IMR-90 (cell line): ENCODE results near the gene RHOH. TPM values are rescaled to one million over a fixed set of nuclear protein-coding genes. Genes with fewer than 3 reads are reported as not detected.

ENCODE experiments used
- ATAC-seq: fragments of 200-7000 bp; cut with Tn5 transposase; 2 replicates; pipeline ENCODE4 v1.9.1; 2020; ENCODE audit warnings: low read depth, mild to moderate bottlenecking, moderate library complexity
- BruUV-seq: library from RNA; stranded (reverse); fragments of 400-500 nt; replicated peaks from 2 replicates; lab custom pipeline; 2021; lab: Mats Ljungman, UMichigan
- CTCF ChIA-PET: fragments of 300-600 bp; formaldehyde crosslinking; extraction: SDS; loops from one replicate; lab custom pipeline; 2021; ENCODE audit warnings: antibody characterized with exemption; lab: Yijun Ruan, JAX
- POLR2A ChIA-PET: fragments of 300-600 bp; sonication (Branson Sonifier 250); formaldehyde crosslinking; loops from one replicate; lab custom pipeline; 2022; ENCODE audit warnings: antibody characterized with exemption; ENCODE audit not compliant: unreplicated experiment; lab: Charles Lee
- DNase-seq: peaks from one replicate; pipeline ENCODE4 v3.0.0; 2013
- H2AFZ ChIP-seq: replicated peaks from 2 replicates; pipeline ENCODE3; 2013; ENCODE audit warnings: low read length, mild to moderate bottlenecking; ENCODE audit not compliant: poor library complexity
- H2AK5ac ChIP-seq: 2 replicates; pipeline ENCODE4 v1.6.1; 2013; ENCODE audit warnings: low read depth, low read length, inconsistent platforms
- H2AK9ac ChIP-seq: replicated peaks from 2 replicates; pipeline ENCODE3; 2013; ENCODE audit warnings: mild to moderate bottlenecking, low read depth, low read length, moderate library complexity; ENCODE audit not compliant: poor library complexity
- H2BK120ac ChIP-seq: 2 replicates; pipeline ENCODE4 v1.6.1; 2013; ENCODE audit warnings: low read depth, low read length, inconsistent platforms
- H2BK15ac ChIP-seq: 3 replicates; pipeline ENCODE4 v1.6.1; 2013; ENCODE audit warnings: low read depth, low read length, inconsistent platforms
- H2BK20ac ChIP-seq: 2 replicates; pipeline ENCODE4 v1.6.1; 2013; ENCODE audit warnings: low read depth, mild to moderate bottlenecking, inconsistent platforms, low read length, moderate library complexity
- H2BK5ac ChIP-seq: 2 replicates; pipeline ENCODE4 v1.6.1; 2013; ENCODE audit warnings: mild to moderate bottlenecking, low read depth, low read length, inconsistent platforms; ENCODE audit not compliant: poor library complexity, severe bottlenecking
- H3K14ac ChIP-seq: replicated peaks from 2 replicates; pipeline ENCODE4 v1.6.1; 2013; ENCODE audit warnings: low read depth, low read length, inconsistent platforms
- H3K18ac ChIP-seq: 2 replicates; pipeline ENCODE4 v1.6.1; 2013; ENCODE audit warnings: low read depth, low read length, control low read depth
- H3K23ac ChIP-seq: 2 replicates; pipeline ENCODE4 v1.6.1; 2013; ENCODE audit warnings: low read depth, low read length, inconsistent platforms
- H3K27ac ChIP-seq: 2 replicates; pipeline ENCODE4 v1.5.1; 2013; ENCODE audit warnings: mild to moderate bottlenecking, control low read depth, low read length; ENCODE audit not compliant: insufficient read depth
- H3K27me3 ChIP-seq: 2 replicates; pipeline ENCODE4 v1.6.1; 2013; ENCODE audit warnings: low read length; ENCODE audit not compliant: control insufficient read depth, insufficient read depth
- H3K36me3 ChIP-seq: 2 replicates; pipeline ENCODE4 v1.6.1; 2013; ENCODE audit warnings: low read length, mixed read lengths; ENCODE audit not compliant: control insufficient read depth, insufficient read depth
- H3K4ac ChIP-seq: 2 replicates; pipeline ENCODE4 v1.6.1; 2013; ENCODE audit warnings: low read depth, low read length, inconsistent platforms
- H3K4me1 ChIP-seq: 2 replicates; pipeline ENCODE4 v1.6.1; 2013; ENCODE audit warnings: low read length, mixed read lengths; ENCODE audit not compliant: control insufficient read depth, insufficient read depth
- H3K4me2 ChIP-seq: 2 replicates; pipeline ENCODE4 v1.6.1; 2013; ENCODE audit warnings: low read depth, mild to moderate bottlenecking, control low read depth, low read length, moderate library complexity
- H3K4me3 ChIP-seq: 2 replicates; pipeline ENCODE4 v1.5.1; 2013; ENCODE audit warnings: low read depth, mild to moderate bottlenecking, control low read depth, low read length, moderate library complexity; ENCODE audit not compliant: insufficient read depth
- H3K56ac ChIP-seq: 2 replicates; pipeline ENCODE4 v1.6.1; 2013; ENCODE audit warnings: low read length, inconsistent platforms; ENCODE audit not compliant: insufficient read depth; ENCODE audit errors: extremely low read depth
- H3K79me1 ChIP-seq, 2 experiments: 2 replicates each; pipeline ENCODE4 v1.6.1; 2013; ENCODE audit warnings: low read length in 2 of 2, inconsistent platforms in 1 of 2, low read depth in 1 of 2
- H3K9ac ChIP-seq: 2 replicates; pipeline ENCODE4 v1.6.1; 2013; ENCODE audit warnings: low read depth, low read length, control low read depth
- H3K9me1 ChIP-seq: 2 replicates; pipeline ENCODE4 v1.6.1; 2013; ENCODE audit warnings: low read length, inconsistent platforms; ENCODE audit not compliant: insufficient read depth
- H3K9me3 ChIP-seq: 2 replicates; pipeline ENCODE4 v1.6.1; 2013; ENCODE audit warnings: low read length; ENCODE audit not compliant: control insufficient read depth, insufficient read depth
- H4K20me1 ChIP-seq: 2 replicates; pipeline ENCODE4 v1.6.1; 2013; ENCODE audit warnings: low read length, inconsistent platforms; ENCODE audit not compliant: insufficient read depth
- H4K5ac ChIP-seq: 2 replicates; pipeline ENCODE4 v1.6.1; 2013; ENCODE audit warnings: mild to moderate bottlenecking, low read depth, low read length, control low read depth
- H4K8ac ChIP-seq, 2 experiments: 2 replicates each; pipeline ENCODE4 v1.6.1; 2013; ENCODE audit warnings: low read depth in 2 of 2, low read length in 2 of 2, control low read depth in 1 of 2, inconsistent platforms in 1 of 2
- H4K91ac ChIP-seq: 2 replicates; pipeline ENCODE4 v1.6.1; 2013; ENCODE audit warnings: low read depth, low read length, inconsistent platforms; ENCODE audit not compliant: insufficient read depth
- CTCF ChIP-seq: conservative IDR thresholded peaks from 2 replicates; pipeline ENCODE4 v1.5.1; 2012; ENCODE audit warnings: mild to moderate bottlenecking, low read depth, low read length, improper control_type of control experiment
- RAD21 ChIP-seq: IDR thresholded peaks from 2 replicates; pipeline ENCODE4 v1.6.1; 2012; ENCODE audit warnings: low read length, improper control_type of control experiment
- SMC3 ChIP-seq: fragments of 150-350 bp; IDR thresholded peaks from 2 replicates; pipeline ENCODE4 v1.6.1; 2016; ENCODE audit warnings: low read depth, mild to moderate bottlenecking, antibody characterized with exemption, low read length, moderate library complexity
- USF2 ChIP-seq: fragments of 150-350 bp; IDR thresholded peaks from 2 replicates; pipeline ENCODE4 v1.6.1; 2017; ENCODE audit warnings: mild to moderate bottlenecking, antibody characterized with exemption, low read length, low read depth
- WGBS, 2 experiments: methylation state at CpG; one replicate each; pipeline versions ENCODE4 v1.1.5 to v1.1.7; 2013; ENCODE audit warnings: missing lambda C conversion rate in 2 of 2; ENCODE audit not compliant: insufficient read length in 1 of 2; ENCODE audit errors: extremely low coverage in 2 of 2; 5-methylcytosine and 5-hydroxymethylcytosine counted together
- dilution Hi-C: fragments of 300-500 bp; cut with HindIII; formaldehyde crosslinking; loops from one replicate; pipeline ENCODE4 v1.14.3; 2018; ENCODE audit warnings: low sequenced_read_pairs; ENCODE audit not compliant: unreplicated experiment
- in situ Hi-C: fragments of 300-500 bp; cut with MboI; formaldehyde crosslinking; loops from 3 replicates; pipeline ENCODE4 v1.14.3; 2019; ENCODE audit warnings: low sequenced_read_pairs, inconsistent platforms, mixed read lengths
- intact Hi-C: fragments of 100-400 bp; cut with micrococcal nuclease; formaldehyde crosslinking; loops from 2 replicates; pipeline ENCODE4 v1.10.0; 2022
- polyA plus RNA-seq, 3 experiments: library from polyadenylated mRNA; depleted of rRNA; stranded (reverse); fragments of >200 nt; gene quantifications; 2 replicates each; pipeline ENCODE4 v1.2.3, GENCODE V29; 2012; ENCODE audit warnings: low replicate concordance in 1 of 3
- total RNA-seq: library from RNA; depleted of rRNA; stranded (reverse); fragments of >200 nt; gene quantifications from 2 replicates; pipeline ENCODE4 v1.2.3, GENCODE V29; 2012

RHOH gene
- total and polyA plus RNA-seq, 2 of the 4 experiments (the other 2 are of a cell fraction): not detected

- Histone ChIP-seq H2AK5ac (no peak overlapping the region), H3K9me1 (no peaks in the 10 kb centered on the region), H2BK120ac (no peak overlapping the region), H4K5ac (no peak overlapping the region), H3K4me2 (no peak overlapping the region), H3K36me3 (no peaks in the 10 kb centered on the region), H3K4me3 (no peak overlapping the region), H4K8ac (no peak overlapping the region), H4K20me1 (no peaks in the 10 kb centered on the region), H3K4me1 (no peaks in the 10 kb centered on the region), H3K18ac (no peak overlapping the region), H2BK5ac (no peak overlapping the region), H3K79me1 (no peaks in the 10 kb centered on the region), H4K91ac (no peak overlapping the region), H3K56ac (no peak overlapping the region), H2BK20ac (no peak overlapping the region), H3K4ac (no peak overlapping the region), H2AFZ (no peak overlapping the region), H2AK9ac (no peak overlapping the region), H3K14ac (no peak overlapping the region), H3K23ac (no peak overlapping the region), H3K27ac (no peak overlapping the region), H3K9me3 (no peaks in the 10 kb centered on the region), H3K9ac (no peak overlapping the region), H2BK15ac (no peak overlapping the region), H3K27me3 (no peaks in the 10 kb centered on the region)
- no TSS peak for BruUV-seq
- ChIA-PET CTCF (interaction anchor here (0.7 kb wide), 1 partner anchor 106 kb away, joined by 3 read pairs; no protein-coding TSS in a partner anchor), POLR2A (interaction anchor here (0.6 kb wide), 1 partner anchor 994 kb away, joined by 3 read pairs; no protein-coding TSS in a partner anchor)
- ATAC-seq: peak; percentile 75
- WGBS, 2 experiments: no CpG with 5 or more reads among the region's 3 CpGs
- peak; percentile 67 for DNase-seq
- in situ Hi-C loops: no loop called here
- TF ChIP-seq RAD21 (peak; percentile 79), USF2 (no peak), SMC3 (peak; percentile 75), CTCF (peak; percentile 74)
- intact Hi-C loops: loop anchor here (1.0 to 5.0 kb wide), 3 partner anchors 159 to 582 kb away; no protein-coding TSS in a partner anchor
- dilution Hi-C loops: no loop called here
Measured at GRCh38 chr4:40149960-40150385, 46.9 kb upstream of the RHOH start.
